UCSD-AML1 (cell line): ENCODE measurements around the gene GFOD2.

ENCODE experiments used
- DNase-seq: peaks from one replicate; lab custom pipeline; 2025; ENCODE audit not compliant: unreplicated experiment; lab: John Stamatoyannopoulos, UW

Gene GFOD2

DNA sequence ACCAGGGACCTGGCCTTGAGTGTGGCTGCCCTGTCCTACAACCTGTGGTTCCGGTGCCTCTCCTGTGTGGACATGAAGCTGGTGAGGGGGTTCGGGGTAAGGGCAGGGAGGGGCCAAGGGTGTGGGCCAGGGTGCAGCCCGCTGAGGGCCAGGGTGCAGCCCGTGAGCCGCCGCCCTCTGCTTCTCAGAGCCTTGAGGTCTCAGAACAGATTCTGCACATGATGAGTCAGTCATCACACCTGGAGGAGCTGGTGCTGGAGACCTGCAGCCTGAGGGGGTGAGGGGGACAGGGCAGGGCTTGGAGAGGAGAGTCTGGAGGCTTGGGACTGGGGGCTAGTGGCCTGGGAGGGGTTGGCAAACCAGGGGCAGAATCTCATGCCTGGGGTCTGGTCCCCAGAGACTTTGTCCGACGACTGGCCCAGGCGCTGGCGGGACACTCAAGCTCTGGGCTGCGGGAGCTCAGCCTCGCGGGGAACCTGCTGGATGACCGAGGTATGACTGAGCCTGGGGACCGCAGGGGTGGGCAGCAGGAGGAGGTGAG is 71.9 kb downstream of the GFOD2 start:
- DNase-seq, result no peak

DNA sequence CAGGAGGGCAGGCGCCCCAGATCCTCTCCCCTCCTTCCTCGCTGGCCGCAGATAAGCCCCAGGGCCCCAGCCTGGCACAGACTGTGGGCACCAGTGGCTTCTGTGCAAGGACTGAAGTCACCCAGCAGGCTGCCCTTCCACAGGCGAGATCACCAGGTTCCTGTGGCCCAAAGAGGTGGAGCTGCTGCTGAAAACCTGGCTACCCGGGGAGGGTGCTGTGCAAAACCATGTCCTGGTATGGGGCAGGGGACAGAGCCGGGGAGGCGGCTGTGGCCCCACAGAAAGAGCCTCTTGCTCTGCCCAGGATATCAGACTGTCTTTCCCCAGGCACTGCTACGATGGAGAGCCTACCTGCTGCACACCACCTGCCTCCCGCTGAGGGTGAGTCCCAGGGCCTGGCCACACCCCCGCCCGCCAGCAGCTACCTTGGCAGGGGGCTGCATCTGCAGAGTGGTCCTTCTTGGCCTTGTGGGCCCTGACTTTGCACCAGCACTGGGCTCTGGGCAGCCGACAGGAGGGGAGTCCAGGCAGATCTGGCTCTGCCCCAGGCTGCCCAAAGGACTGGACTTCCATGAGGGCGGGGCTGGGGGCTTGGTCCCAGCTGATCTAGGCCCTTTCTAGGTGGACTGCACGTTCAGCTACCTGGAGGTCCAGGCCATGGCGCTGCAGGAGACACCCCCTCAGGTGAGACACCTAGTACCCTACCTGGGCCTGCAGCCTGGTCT is 73.6 kb downstream of the GFOD2 start:
- DNase-seq, result no peak

DNA sequence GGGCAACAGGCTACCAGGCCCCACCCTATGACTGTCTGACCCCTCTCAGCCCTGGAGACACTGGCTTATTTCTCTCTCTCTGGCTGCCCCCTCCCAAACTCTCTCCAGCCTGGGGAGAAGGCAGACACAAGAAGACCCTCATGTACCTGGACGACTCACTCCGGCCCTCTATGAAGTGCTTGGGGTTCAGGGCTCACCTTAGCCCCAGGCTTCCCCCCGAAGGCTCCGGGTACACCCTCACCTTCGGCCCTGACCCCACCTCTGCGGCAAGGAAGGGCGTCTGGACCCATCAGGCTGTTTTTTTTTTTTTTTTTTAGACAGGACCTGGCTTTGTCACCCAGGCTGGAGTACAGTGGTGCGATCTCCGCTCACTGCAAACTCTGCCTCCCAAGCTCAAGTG is 75.1 kb downstream of the GFOD2 start:
- DNase-seq, result no peak

DNA sequence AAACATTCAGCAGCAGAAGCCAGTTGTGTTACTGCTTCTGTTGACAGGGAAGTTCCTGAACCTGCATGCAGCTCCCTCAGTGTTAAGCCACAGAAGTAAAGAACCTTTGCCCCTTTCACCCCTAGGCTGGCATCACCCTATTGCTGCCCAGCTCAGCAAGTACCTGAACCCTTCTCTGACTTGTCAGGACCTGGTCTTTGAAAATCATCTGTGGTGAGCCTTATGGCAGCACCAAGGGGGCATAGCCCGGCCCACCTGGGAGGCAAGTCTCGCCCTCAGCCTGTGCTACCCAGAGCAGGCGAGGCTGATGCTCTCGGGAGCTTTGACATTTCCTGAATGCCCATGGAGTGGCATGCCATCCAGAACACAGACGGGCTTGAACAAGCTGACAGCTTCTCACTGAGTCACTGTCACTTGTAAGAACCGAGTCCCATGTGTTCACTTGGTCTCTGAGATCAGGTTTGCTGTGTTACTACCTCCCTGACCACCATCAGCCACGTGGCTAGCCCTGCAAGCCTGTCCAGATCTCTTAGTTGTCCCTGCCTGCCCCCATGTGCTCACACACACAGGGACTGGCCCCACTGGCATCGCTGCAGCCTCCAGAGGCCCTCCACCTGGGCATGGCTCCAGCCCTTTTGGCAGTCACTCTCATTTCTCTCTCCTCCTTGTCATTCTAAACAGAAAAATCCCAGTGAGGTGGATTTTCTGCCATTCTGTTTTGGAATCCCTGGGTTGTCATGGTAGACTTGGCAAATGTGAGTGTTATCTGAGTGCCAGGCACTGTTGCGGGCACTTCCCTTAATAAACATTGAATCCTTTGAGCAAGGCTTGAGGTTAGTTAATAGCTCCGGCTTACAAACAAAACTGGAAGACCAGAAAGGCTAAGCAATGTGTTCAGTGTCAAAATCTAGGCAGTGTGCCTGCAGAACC is 77.1 kb downstream of the GFOD2 start:
- no peak for DNase-seq

DNA sequence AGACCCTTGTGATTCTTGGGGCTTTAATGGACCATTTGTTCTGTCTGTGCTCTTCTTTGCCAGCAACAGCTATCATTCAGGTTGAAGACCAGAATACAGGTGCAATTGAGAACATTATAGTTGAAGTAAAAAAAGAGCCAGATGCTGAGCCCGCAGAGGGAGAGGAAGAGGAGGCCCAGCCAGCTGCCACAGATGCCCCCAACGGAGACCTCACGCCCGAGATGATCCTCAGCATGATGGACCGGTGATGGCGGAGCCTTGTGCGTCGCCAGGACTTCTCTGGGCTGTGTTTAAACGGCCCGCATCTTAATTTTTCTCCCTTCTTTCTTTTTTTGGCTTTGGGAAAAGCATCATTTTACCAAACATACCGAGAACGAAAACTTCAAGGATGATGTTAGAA is 81.5 kb downstream of the GFOD2 start:
- DNase-seq, result no peak

DNA sequence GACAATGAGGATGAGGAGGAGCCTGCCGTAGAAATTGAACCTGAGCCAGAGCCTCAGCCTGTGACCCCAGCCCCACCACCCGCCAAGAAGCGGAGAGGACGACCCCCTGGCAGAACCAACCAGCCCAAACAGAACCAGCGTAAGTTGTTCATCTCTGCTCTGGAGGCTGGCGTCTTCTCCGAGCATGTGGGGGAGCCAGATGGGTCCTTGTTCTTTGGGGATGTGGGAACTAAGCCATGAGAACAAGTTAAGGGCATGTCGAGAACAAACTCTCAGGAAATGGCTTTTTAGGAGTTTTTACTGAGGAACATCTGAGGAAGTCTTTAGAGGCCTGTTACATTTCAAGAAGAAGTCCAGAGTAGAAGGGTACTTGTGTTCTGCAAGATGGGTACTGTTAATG is 82.4 kb downstream of the GFOD2 start:
- DNase-seq, result no peak

DNA sequence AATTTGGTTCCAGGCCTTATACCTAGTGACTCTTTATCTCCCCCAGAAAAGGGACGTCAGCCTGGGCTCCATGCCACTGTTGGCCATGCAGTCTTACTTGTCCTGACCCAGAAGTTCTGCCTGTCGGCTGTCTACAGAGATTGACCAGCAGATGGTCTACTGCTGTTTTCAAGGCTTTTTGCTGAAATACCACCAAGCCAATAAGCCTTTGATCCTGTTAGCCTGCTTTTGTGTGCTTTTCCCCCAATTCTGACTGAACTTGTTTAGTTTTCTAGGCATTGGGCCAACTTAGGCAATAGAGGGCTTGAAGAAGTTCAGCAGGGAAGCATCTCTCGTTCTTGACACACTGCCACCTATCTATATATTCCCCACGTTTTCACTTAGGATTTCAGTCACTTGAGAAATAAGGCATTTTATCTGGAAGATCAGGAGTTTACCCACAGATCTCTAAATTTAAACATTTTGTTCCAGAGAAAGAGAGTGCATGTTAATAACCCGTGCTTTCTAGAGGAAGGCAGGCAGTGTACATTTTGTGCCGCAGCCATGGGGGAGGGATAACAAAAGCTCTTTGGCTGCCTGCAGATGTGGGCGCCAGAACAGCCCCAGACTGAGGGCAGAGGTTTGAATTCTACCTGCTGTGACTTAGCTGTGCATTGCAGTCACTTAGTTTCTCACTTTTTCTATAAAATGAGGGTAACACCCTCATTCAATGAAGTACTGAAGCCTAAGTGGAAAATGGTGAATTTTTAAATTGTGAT is 86.5 kb downstream of the GFOD2 start:
- no peak for DNase-seq

DNA sequence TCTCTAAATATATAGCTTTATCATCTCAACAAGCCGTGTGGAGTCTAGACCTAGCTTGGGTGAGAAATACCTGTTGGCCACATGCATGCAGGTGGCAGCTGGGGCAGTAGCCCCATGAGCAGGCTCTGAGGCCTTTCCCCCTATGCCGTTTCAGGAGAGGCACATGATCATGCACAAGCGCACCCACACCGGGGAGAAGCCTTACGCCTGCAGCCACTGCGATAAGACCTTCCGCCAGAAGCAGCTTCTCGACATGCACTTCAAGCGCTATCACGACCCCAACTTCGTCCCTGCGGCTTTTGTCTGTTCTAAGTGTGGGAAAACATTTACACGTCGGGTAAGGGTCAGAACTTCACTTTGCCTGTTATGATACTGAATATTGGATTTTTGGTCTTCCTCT is 90.9 kb downstream of the GFOD2 start:
- DNase-seq, result no peak
